Gastrocnemius medialis (tissue), 4 donors: ENCODE results near the gene OSBP2. TPM values are rescaled to one million over a fixed set of nuclear protein-coding genes. Genes with fewer than 3 reads are reported as not detected.

Source experiments
- ATAC-seq, 2 donors: fragments of 150-250 bp; one replicate each; pipeline ENCODE4 v1.9.1; 2016
- DNase-seq, 2 donors: peaks; one replicate each; pipeline ENCODE4 v3.0.0-alpha.2; 2019
- H3K27ac ChIP-seq, 4 donors: fragments of 200-600 bp; sonication (generic); 1 replicate in 1 of 4; 2 replicates in 3 of 4; pipeline ENCODE4 v1.5.1; 2016 to 2018; ENCODE audit warnings: mild to moderate bottlenecking in 2 of 4, moderate library complexity in 1 of 4
- H3K27me3 ChIP-seq, 3 donors: fragments of 200-600 bp; sonication (generic) in 2 of 3; 1 replicate in 1 of 3; 2 replicates in 2 of 3; pipeline versions ENCODE4 v1.5.1 to v1.6.0; 2016 to 2019; ENCODE audit warnings: mild to moderate bottlenecking in 1 of 3, moderate library complexity in 1 of 3
- H3K36me3 ChIP-seq, 2 donors: fragments of 200-600 bp; sonication (generic) in 1 of 2; one replicate each; pipeline ENCODE4 v1.5.1; 2017 to 2018
- H3K4me1 ChIP-seq, 2 donors: fragments of 200-600 bp; sonication (generic) in 1 of 2; one replicate each; pipeline ENCODE4 v1.5.1; 2016 to 2017; ENCODE audit warnings: mild to moderate bottlenecking in 2 of 2
- H3K4me3 ChIP-seq, 4 donors: fragments of 200-600 bp; sonication (generic) in 3 of 4; 1 replicate in 1 of 4; 2 replicates in 3 of 4; pipeline ENCODE4 v1.5.1; 2016 to 2019; ENCODE audit warnings: mild to moderate bottlenecking in 2 of 4
- H3K9me3 ChIP-seq, 3 donors: fragments of 200-600 bp; sonication (generic) in 2 of 3; 1 replicate in 1 of 3; 2 replicates in 2 of 3; pipeline ENCODE4 v1.5.1; 2016 to 2019
- POLR2A ChIP-seq, 2 donors: fragments of 450-650 bp; IDR thresholded peaks; one replicate each; pipeline ENCODE4 v1.6.1; 2017; ENCODE audit warnings: antibody characterized with exemption in 2 of 2, mild to moderate bottlenecking in 2 of 2, moderate library complexity in 2 of 2
- in situ Hi-C, 4 donors: fragments of 200-750 bp; cut with MboI; loops; one replicate each; pipeline versions ENCODE4 v1.15.0 to v1.8.0; 2017; ENCODE audit warnings: low sequenced_read_pairs in 4 of 4
- intact Hi-C: fragments of 100-400 bp; cut with DNase I; formaldehyde crosslinking; loops from one replicate; pipeline ENCODE4 v1.15.1; 2023; ENCODE audit warnings: low total_unique reads
- total RNA-seq, 4 donors: library from RNA; depleted of rRNA; stranded (reverse); fragments of >200 nt; gene quantifications; one replicate each; pipeline versions ENCODE4 v1.1.0 to v1.2.3, GENCODE V29; 2016
- TF ChIP-seq, protein P1 (sequence below), 5 experiments: fragments of 450-650 bp in 3 of 5; fragments of 200-600 bp in 2 of 5; sonication (generic) in 2 of 5; IDR thresholded peaks in 4 of 5; conservative IDR thresholded peaks in 1 of 5; 1 replicate in 4 of 5; 2 replicates in 1 of 5; pipeline ENCODE4 v1.5.1; 2016 to 2019; ENCODE audit warnings: antibody characterized with exemption in 5 of 5, mild to moderate bottlenecking in 3 of 5, moderate library complexity in 3 of 5

Gene OSBP2
- total RNA-seq, 4 donors from 2014 or later = 2.8 to 4.3 (median 3.0) TPM

DNA sequence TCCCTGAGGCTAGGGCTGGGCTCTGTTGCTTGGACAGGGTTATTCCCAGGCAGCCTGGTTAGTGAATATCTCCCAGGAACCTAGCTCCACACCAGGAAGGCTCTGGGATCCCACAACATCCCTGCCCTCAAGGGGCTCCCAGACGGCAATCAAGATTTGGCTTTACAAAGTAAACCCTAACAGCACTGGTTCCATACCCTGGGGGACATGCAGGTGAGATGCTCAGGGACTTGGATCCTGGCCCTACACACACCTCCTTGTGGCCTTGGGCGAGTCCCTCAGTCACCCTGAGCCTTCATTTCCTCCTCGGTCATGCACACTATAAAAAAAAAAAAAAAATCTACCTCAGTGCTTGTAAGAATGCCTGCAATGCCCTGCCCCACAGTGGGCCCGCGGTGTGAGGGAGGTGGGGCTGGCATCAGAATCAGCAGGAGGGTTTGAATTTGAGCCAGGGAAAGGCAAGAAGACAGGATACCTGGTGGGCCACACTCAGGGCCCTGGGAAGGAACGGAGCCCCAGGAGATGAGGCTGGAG is 187.6 kb downstream of the OSBP2 start:
- no peak overlapping the region for H3K4me3 ChIP-seq
- H3K36me3 ChIP-seq = no peaks in the 10 kb centered on the region
- no peak for ATAC-seq
- TF ChIP-seq, protein P1, sequence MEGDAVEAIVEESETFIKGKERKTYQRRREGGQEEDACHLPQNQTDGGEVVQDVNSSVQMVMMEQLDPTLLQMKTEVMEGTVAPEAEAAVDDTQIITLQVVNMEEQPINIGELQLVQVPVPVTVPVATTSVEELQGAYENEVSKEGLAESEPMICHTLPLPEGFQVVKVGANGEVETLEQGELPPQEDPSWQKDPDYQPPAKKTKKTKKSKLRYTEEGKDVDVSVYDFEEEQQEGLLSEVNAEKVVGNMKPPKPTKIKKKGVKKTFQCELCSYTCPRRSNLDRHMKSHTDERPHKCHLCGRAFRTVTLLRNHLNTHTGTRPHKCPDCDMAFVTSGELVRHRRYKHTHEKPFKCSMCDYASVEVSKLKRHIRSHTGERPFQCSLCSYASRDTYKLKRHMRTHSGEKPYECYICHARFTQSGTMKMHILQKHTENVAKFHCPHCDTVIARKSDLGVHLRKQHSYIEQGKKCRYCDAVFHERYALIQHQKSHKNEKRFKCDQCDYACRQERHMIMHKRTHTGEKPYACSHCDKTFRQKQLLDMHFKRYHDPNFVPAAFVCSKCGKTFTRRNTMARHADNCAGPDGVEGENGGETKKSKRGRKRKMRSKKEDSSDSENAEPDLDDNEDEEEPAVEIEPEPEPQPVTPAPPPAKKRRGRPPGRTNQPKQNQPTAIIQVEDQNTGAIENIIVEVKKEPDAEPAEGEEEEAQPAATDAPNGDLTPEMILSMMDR (IDR thresholded peaks at IDR 0.05 in 4 of 5, conservative IDR thresholded peaks at IDR 0.05 in 1 of 5) = no peak
- TF ChIP-seq POLR2A (IDR thresholded peaks at IDR 0.05) = no peak
- peaks cover 1 to 4% of the 10 kb centered on the region in 2 donors for H3K4me1 ChIP-seq
- H3K9me3 ChIP-seq = no peaks in the 10 kb centered on the region
- no peak overlapping the region for H3K27ac ChIP-seq
- intact Hi-C loops (no loop called here), in situ Hi-C loops (no loop called here)
- no peak for DNase-seq
- H3K27me3 ChIP-seq = no peaks in the 10 kb centered on the region

DNA sequence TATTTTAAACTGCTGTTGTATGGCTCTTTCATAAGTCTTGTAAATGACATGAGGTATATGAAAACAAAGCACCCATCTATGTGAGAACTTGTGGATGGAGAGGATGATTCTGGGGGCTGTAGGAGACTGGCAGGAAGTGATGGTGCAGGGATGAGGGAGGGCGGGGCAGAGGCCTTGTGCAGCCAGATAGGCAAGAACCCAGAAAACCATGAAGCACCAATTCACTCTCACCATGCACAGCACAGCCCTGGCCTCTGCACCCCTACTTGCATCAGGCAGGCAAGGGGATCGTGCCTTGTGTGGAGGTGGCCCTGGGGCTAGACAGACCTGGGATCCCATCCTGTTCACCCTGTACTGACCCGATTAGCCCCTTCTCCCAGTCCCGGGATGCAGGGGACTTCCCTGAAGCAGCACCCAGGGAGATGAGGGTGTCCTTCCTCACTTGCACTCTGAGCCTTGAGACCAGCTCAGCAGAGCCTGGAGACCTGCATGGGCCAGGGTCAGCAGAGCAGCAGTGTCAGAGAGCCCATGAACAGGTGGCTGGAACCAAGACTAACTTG is 188.4 kb downstream of the OSBP2 start:
- ATAC-seq (no peak), DNase-seq (no peak)
- TF ChIP-seq, protein P1 (IDR thresholded peaks at IDR 0.05 in 4 of 5, conservative IDR thresholded peaks at IDR 0.05 in 1 of 5) = no peak
- TF ChIP-seq POLR2A (IDR thresholded peaks at IDR 0.05) = no peak
- Histone ChIP-seq H3K4me3 (no peak overlapping the region), H3K27ac (no peak overlapping the region), H3K36me3 (no peaks in the 10 kb centered on the region), H3K9me3 (no peaks in the 10 kb centered on the region), H3K4me1 (no peaks in the 10 kb centered on the region), H3K27me3 (no peaks in the 10 kb centered on the region)
- in situ Hi-C loops = no loop called here
- intact Hi-C loops = no loop called here

DNA sequence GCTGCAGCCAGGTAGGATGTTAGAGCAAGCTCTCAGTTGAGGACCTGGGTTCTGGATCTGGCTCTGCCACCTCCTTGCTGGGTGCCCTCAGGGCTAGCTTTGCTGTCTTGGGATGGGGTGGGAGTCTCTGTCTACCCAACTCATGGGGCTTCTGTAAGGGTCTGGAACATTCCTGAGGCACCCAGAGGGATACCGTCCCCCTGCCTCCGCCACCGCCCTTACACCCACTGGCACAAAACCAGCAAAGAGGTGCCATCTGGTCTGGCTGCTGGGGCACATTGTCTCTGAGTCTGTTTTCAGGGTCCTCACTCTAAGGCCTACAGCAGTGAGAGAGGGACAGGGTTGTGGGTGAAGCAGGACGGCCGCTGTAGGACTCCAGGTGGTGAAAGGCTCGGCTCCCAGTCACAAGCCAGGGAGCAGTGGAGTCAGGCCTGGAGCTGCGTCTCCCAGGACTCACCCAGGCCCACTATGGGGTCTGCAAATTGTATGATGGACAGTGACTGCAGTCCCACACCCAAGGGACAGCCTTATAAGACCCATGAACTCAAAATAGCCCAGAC is 189.0 kb downstream of the OSBP2 start:
- intact Hi-C loops = no loop called here

DNA sequence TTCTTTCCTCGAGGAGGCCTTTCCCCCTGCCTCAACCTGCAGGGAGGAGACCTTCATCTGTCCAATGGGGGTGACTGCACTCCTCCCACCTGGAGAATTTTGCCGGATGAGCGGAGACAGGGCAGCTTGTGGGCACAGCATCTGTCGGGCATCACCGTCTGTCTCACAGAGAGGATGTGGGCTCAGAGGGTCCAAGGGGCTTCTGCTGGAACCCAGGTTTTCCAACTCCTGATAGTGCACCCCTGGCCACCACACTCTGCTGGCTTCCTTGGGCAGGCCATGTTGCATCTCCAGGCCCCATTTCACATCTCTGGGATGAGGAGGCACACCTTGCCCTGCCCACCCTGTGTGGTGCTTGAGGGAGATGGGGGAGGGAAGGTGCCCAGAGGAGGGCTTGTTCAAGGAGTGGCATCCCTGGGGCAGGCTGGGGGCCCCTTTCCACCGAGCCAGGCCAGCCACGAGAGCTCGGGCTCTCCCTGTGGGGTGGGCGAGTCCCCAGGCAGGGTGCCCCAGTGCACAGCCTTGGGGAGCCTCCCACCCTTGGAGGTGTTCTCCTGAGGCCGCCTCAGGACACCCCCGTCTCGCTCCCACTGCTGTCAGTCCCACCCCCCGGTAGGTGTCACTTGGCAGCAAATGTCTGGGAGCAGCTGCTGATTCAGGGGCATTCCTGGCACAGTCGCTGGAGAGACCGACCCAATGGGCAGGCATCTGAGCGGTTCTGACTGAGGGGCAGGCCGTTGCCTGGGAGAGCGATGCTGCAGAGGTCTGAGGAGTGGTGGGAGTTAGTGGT is 189.7 kb downstream of the OSBP2 start:
- no peaks in the 10 kb centered on the region for H3K9me3 ChIP-seq
- ATAC-seq (no peak), DNase-seq (no peak)
- intact Hi-C loops = no loop called here
- H3K27ac ChIP-seq = no peak overlapping the region
- peaks cover 0 to 4% of the 10 kb centered on the region in 2 donors for H3K36me3 ChIP-seq
- no peak for TF ChIP-seq POLR2A (IDR thresholded peaks at IDR 0.05)
- TF ChIP-seq, protein P1 (IDR thresholded peaks at IDR 0.05 in 4 of 5, conservative IDR thresholded peaks at IDR 0.05 in 1 of 5) = no peak
- no peaks in the 10 kb centered on the region for H3K27me3 ChIP-seq
- H3K4me3 ChIP-seq = no peak overlapping the region
- no peaks in the 10 kb centered on the region for H3K4me1 ChIP-seq
- in situ Hi-C loops = no loop called here

More for the DNA sequence above, 189.0 kb downstream of the OSBP2 start:
- no peaks in the 10 kb centered on the region for H3K9me3 ChIP-seq
- no peaks in the 10 kb centered on the region for H3K27me3 ChIP-seq
- H3K4me1 ChIP-seq = no peaks in the 10 kb centered on the region
- no peak overlapping the region for H3K27ac ChIP-seq
- no peak for TF ChIP-seq POLR2A (IDR thresholded peaks at IDR 0.05)
- TF ChIP-seq, protein P1 (IDR thresholded peaks at IDR 0.05 in 4 of 5, conservative IDR thresholded peaks at IDR 0.05 in 1 of 5) = no peak
- ATAC-seq (no peak), DNase-seq (no peak)
- H3K4me3 ChIP-seq = no peak overlapping the region
- H3K36me3 ChIP-seq = no peaks in the 10 kb centered on the region
- in situ Hi-C loops = no loop called here
